K562 (cell line): ENCODE results near the gene SMG7. TPM values are rescaled to one million over a fixed set of nuclear protein-coding genes. Genes with fewer than 3 reads are reported as not detected.

Source experiments
- ATAC-seq: fragments of 200-7000 bp; cut with Tn5 transposase; 3 replicates; pipeline ENCODE4 v1.9.1; 2020; ENCODE audit warnings: moderate library complexity
- BruUV-seq: library from RNA; stranded (reverse); fragments of 400-500 nt; replicated peaks from 2 replicates; lab custom pipeline; 2021; lab: Mats Ljungman, UMichigan
- CTCF ChIA-PET: fragments of 300-600 bp; formaldehyde crosslinking; extraction: SDS; loops from one replicate; lab custom pipeline; 2021; ENCODE audit warnings: low intra/inter-chr PET ratio; lab: Yijun Ruan, JAX
- POLR2A ChIA-PET: fragments of 300-600, 350-650 bp; sonication (Branson Sonifier 250); formaldehyde crosslinking; extraction: SDS; loops from one replicate; lab custom pipeline; 2021; ENCODE audit warnings: antibody characterized with exemption, inconsistent platforms; lab: Yijun Ruan, JAX
- DNase-seq, 4 experiments: peaks; one replicate each; pipeline versions ENCODE4 v3.0.0 to v3.0.0-alpha.2; 2011 to 2018; ENCODE audit warnings: low spot score in 3 of 4, mixed read lengths in 3 of 4; ENCODE audit errors: extremely low read depth in 1 of 4
- FAIRE-seq: peaks from 2 replicates; lab custom pipeline; 2011; peaks lifted over from hg19 to GRCh38; lab: Jason Lieb, UNC
- H2AFZ ChIP-seq: 2 replicates; pipeline ENCODE4 v1.6.0; 2011; ENCODE audit warnings: low read depth, low read length, control low read depth, inconsistent platforms
- H3K27ac ChIP-seq: fragments of 200-600 bp; 3 replicates; pipeline ENCODE4 v1.8.0; 2011; ENCODE audit warnings: low read depth, mild to moderate bottlenecking, control low read depth, inconsistent platforms, low read length, moderate library complexity, mixed read lengths; ENCODE audit errors: extremely low read depth
- H3K27me3 ChIP-seq, 2 experiments: fragments of 300-600 bp in 1 of 2; 2 replicates in 1 of 2; 3 replicates in 1 of 2; pipeline versions ENCODE4 v1.6.0 to v1.8.0; 2011; ENCODE audit warnings: inconsistent platforms in 2 of 2, low read length in 2 of 2, mild to moderate bottlenecking in 1 of 2, mixed read lengths in 1 of 2, moderate library complexity in 1 of 2; ENCODE audit not compliant: control insufficient read depth in 2 of 2, insufficient read depth in 2 of 2
- H3K36me3 ChIP-seq: fragments of 300-600 bp; 3 replicates; pipeline ENCODE4 v1.8.0; 2011; ENCODE audit warnings: mild to moderate bottlenecking, low read length, inconsistent platforms; ENCODE audit not compliant: control insufficient read depth, insufficient read depth
- H3K4me1 ChIP-seq, 2 experiments: fragments of 200-600 bp in 1 of 2; replicated peaks in 1 of 2; 2 replicates in 1 of 2; 3 replicates in 1 of 2; pipeline versions ENCODE4 v1.5.1 to v1.8.0; 2011; ENCODE audit warnings: inconsistent platforms in 2 of 2, low read length in 2 of 2, mild to moderate bottlenecking in 1 of 2, mixed read lengths in 1 of 2, moderate library complexity in 1 of 2; ENCODE audit not compliant: control insufficient read depth in 2 of 2, insufficient read depth in 2 of 2
- H3K4me2 ChIP-seq: 2 replicates; pipeline ENCODE4 v1.6.1; 2011; ENCODE audit warnings: low read length, control low read depth, inconsistent platforms, mixed read lengths; ENCODE audit not compliant: insufficient read depth
- H3K4me3 ChIP-seq: fragments of 200-600 bp; sonication (generic), shearing (Covaris generic); 2 replicates; pipeline ENCODE4 v1.5.1; 2016; ENCODE audit warnings: control low read depth, inconsistent platforms
- H3K79me2 ChIP-seq: fragments of 200-600 bp; 3 replicates; pipeline ENCODE4 v1.8.0; 2011; ENCODE audit warnings: low read length, inconsistent platforms; ENCODE audit not compliant: control insufficient read depth, insufficient read depth
- H3K9ac ChIP-seq, 2 experiments: 2 replicates each; pipeline versions ENCODE4 v1.6.0 to v1.6.1; 2011; ENCODE audit warnings: low read depth in 2 of 2, low read length in 2 of 2, control low read depth in 1 of 2, inconsistent platforms in 1 of 2, mild to moderate bottlenecking in 1 of 2, mixed read lengths in 1 of 2; ENCODE audit not compliant: insufficient read depth in 1 of 2
- H3K9me1 ChIP-seq: one replicate; pipeline ENCODE4 v1.6.0; 2011; ENCODE audit warnings: inconsistent platforms, mild to moderate bottlenecking, low read length, moderate library complexity; ENCODE audit not compliant: control insufficient read depth, insufficient read depth
- H3K9me3 ChIP-seq: replicated peaks from 2 replicates; pipeline ENCODE4 v1.5.1; 2011; ENCODE audit warnings: low read depth, low read length, inconsistent platforms; ENCODE audit not compliant: control insufficient read depth, insufficient read depth
- H4K20me1 ChIP-seq: replicated peaks from 2 replicates; pipeline ENCODE4 v1.6.1; 2011; ENCODE audit warnings: low read length, inconsistent platforms, mixed read lengths; ENCODE audit not compliant: control insufficient read depth, insufficient read depth
- ARID2 ChIP-seq: fragments of 450-650 bp; IDR thresholded peaks from 2 replicates; pipeline ENCODE4 v1.6.1; 2017; ENCODE audit warnings: antibody characterized with exemption, mild to moderate bottlenecking
- CTCF ChIP-seq, 3 experiments: IDR thresholded peaks in 2 of 3; conservative IDR thresholded peaks in 1 of 3; 2 replicates each; pipeline ENCODE4 v1.5.1; 2011 to 2012; ENCODE audit warnings: low read length in 3 of 3, mild to moderate bottlenecking in 3 of 3, control low read depth in 2 of 3, improper control_type of control experiment in 1 of 3, inconsistent platforms in 1 of 3, low read depth in 1 of 3, mixed read lengths in 1 of 3, moderate library complexity in 1 of 3; ENCODE audit not compliant: insufficient read depth in 2 of 3
- DLX4 ChIP-seq: fragments of 250-450 bp; sonication (Bioruptor Pico); IDR thresholded peaks from 2 replicates; pipeline ENCODE4 v1.6.1; 2021; ENCODE audit warnings: mild to moderate bottlenecking
- E2F8 ChIP-seq: fragments of 450-650 bp; IDR thresholded peaks from 2 replicates; pipeline ENCODE4 v1.7.1; 2018; ENCODE audit warnings: mild to moderate bottlenecking, low read depth; ENCODE audit not compliant: partially characterized antibody
- FOXK2 ChIP-seq, 2 experiments: fragments of 450-650 bp; IDR thresholded peaks in 1 of 2; conservative IDR thresholded peaks in 1 of 2; 2 replicates each; pipeline ENCODE4 v1.6.1; 2016; ENCODE audit warnings: low read depth in 2 of 2, mild to moderate bottlenecking in 1 of 2
- IRF9 ChIP-seq: fragments of 450-650 bp; IDR thresholded peaks from 2 replicates; pipeline ENCODE4 v1.6.1; 2016; ENCODE audit warnings: missing biosample characterization, missing genetic modification characterization
- RAD21 ChIP-seq, 2 experiments: fragments of 250-450 bp in 1 of 2; fragments of 450-650 bp in 1 of 2; sonication (Bioruptor Pico) in 1 of 2; formaldehyde crosslinking in 1 of 2; IDR thresholded peaks in 1 of 2; conservative IDR thresholded peaks in 1 of 2; 2 replicates each; pipeline versions ENCODE4 v1.4.0 to v1.8.0; 2020 to 2022; ENCODE audit warnings: mild to moderate bottlenecking in 2 of 2, moderate library complexity in 1 of 2
- SMARCA4 ChIP-seq: fragments of 450-650 bp; IDR thresholded peaks from 2 replicates; pipeline ENCODE4 v1.6.1; 2016
- SMC3 ChIP-seq: conservative IDR thresholded peaks from 2 replicates; pipeline ENCODE4 v1.6.1; 2011; ENCODE audit warnings: low read depth, low read length, improper control_type of control experiment; ENCODE audit not compliant: insufficient read depth
- VEZF1 ChIP-seq: fragments of 200-800 bp; sonication (Bioruptor generic); IDR thresholded peaks from 2 replicates; pipeline ENCODE4 v1.6.1; 2017; ENCODE audit warnings: missing genetic modification characterization, missing compliant biosample characterization
- ZZZ3 ChIP-seq: fragments of 450-650 bp; IDR thresholded peaks from 2 replicates; pipeline ENCODE4 v1.6.1; 2016; ENCODE audit warnings: antibody characterized with exemption, mild to moderate bottlenecking, moderate library complexity
- WGBS: fragments of 100-300 bp; shearing (Covaris generic); methylation state at CpG from one replicate; pipeline ENCODE4 v1.1.6; 2016; ENCODE audit warnings: low coverage, mixed read lengths; ENCODE audit not compliant: insufficient coverage; ENCODE audit errors: missing lambda C conversion rate; 5-methylcytosine and 5-hydroxymethylcytosine counted together
- in situ Hi-C: fragments of 300-500 bp; cut with MboI; formaldehyde crosslinking; loops from 4 replicates; pipeline ENCODE4 v1.15.0; 2018; ENCODE audit warnings: inconsistent platforms, mixed read lengths
- intact Hi-C: fragments of 100-400 bp; cut with micrococcal nuclease; formaldehyde crosslinking; loops from 2 replicates; pipeline ENCODE4 v1.14.2; 2022
- polyA plus RNA-seq, 8 experiments: library from polyadenylated mRNA; depleted of rRNA in 4 of 8; stranded (reverse) in 5 of 8; unstranded in 3 of 8; fragments of >200 nt; fragmentation: Nextera tagmentation in 2 of 8; fragmentation: Illumina TruSeq in 1 of 8; extraction: Ambion mirVana in 2 of 8; extraction: Trizol in 1 of 8; gene quantifications; 2 replicates each; pipeline versions ENCODE4 v1.2.1 to v1.2.3, GENCODE V29; 2011 to 2014; ENCODE audit warnings: inconsistent platforms in 1 of 8, missing spikeins in 1 of 8
- total RNA-seq, 7 experiments: library from RNA; depleted of rRNA in 6 of 7; stranded (reverse); fragments of >200 nt in 6 of 7; fragmentation: Illumina TruSeq in 2 of 7; extraction: Trizol in 2 of 7; gene quantifications; 2 replicates each; pipeline versions ENCODE4 v1.2.1 to v1.2.3, GENCODE V29; 2011 to 2021; ENCODE audit warnings: low replicate concordance in 1 of 7

Gene SMG7
- total and polyA plus RNA-seq, 9 of the 15 experiments (the other 6 are each of a cell fraction or from before 2014, with no cell fraction given): 12.4 to 74.6 (median 29.0) TPM

- no peak for TF ChIP-seq E2F8
Measured at GRCh38 chr1:183537405-183537804, 65.1 kb downstream of the SMG7 start (continued).

- H4K20me1 ChIP-seq: no peaks in the 10 kb centered on the region
- H3K27me3 ChIP-seq: no peaks in the 10 kb centered on the region
- intact Hi-C loops (loop anchor here (1.0 kb wide), 2 partner anchors 68 to 73 kb away; no protein-coding TSS in a partner anchor), in situ Hi-C loops (no loop called here)
- H3K9me1 ChIP-seq: no peaks in the 10 kb centered on the region
- no peak overlapping the region for H3K4me2 ChIP-seq
- POLR2A ChIA-PET: no interaction called here
- no TSS peak for BruUV-seq
- peak; percentile 71 for FAIRE-seq
- no peaks in the 10 kb centered on the region for H3K79me2 ChIP-seq
- H3K27ac ChIP-seq: no peak overlapping the region
- H3K9ac ChIP-seq: no peak overlapping the region
- CTCF ChIA-PET: interaction anchor here (1.3 kb wide), 1 partner anchor 262 kb away, joined by 5 read pairs; no protein-coding TSS in a partner anchor
- no peaks in the 10 kb centered on the region for H3K4me1 ChIP-seq
- 65% methylated on average over 2 of the region's 2 CpGs for WGBS
- peaks cover 91% of the 10 kb centered on the region for H3K36me3 ChIP-seq
- H3K4me3 ChIP-seq: no peak overlapping the region
- peak; percentile 97 for ATAC-seq
- DNase-seq: peak in 3 of 4 experiments; percentile 27 to 56 (median 46)
- no peak overlapping the region for H2AFZ ChIP-seq
- no peaks in the 10 kb centered on the region for H3K9me3 ChIP-seq
- TF ChIP-seq ZZZ3: 0 out of 2 replicates have a peak, but pooled peaks have one; percentile 60
- no peak for TF ChIP-seq IRF9 (tag)
- no peak for TF ChIP-seq DLX4
- peak; percentile 52 to 58; a peak in 2 of 4 replicates for TF ChIP-seq FOXK2 (conservative IDR thresholded peaks at IDR 0.05 in 1 of 2, IDR thresholded peaks at IDR 0.05 in 1 of 2; ENCODE audit: low read depth in 2 of 2)
- peak; percentile 59 for TF ChIP-seq SMC3
- TF ChIP-seq CTCF (IDR thresholded peaks at IDR 0.05 in 2 of 3, conservative IDR thresholded peaks at IDR 0.05 in 1 of 3; ENCODE audit: insufficient read depth in 2 of 3, low read depth in 1 of 3, low read length in 3 of 3): peak; percentile 66 to 74 (median 66)
- 0 out of 2 replicates have a peak, but pooled peaks have one; percentile 39 for TF ChIP-seq ARID2
- TF ChIP-seq SMARCA4: 0 out of 2 replicates have a peak, but pooled peaks have one; percentile 16
- peak; percentile 65 to 74 for TF ChIP-seq RAD21 (CRISPR knock-in tag; conservative IDR thresholded peaks at IDR 0.05 in 1 of 2, IDR thresholded peaks at IDR 0.05 in 1 of 2)
- TF ChIP-seq VEZF1 (CRISPR knock-in tag): peak; percentile 27; the same call in 1 of the 2 replicates
Measured at GRCh38 chr1:183543619-183544204, 71.4 kb downstream of the SMG7 start.
